ENCODE data around the gene EME1.
"Not testable (repeated sequence)": the region's sequence is repeated elsewhere in the genome, so short reads cannot be mapped to it uniquely, and the experiment has no call there.

EME1 gene

GRCh38 chr17:50407921-50408320 lies 34.9 kb downstream of the EME1 start (continued):
- TF ChIP-seq, protein P1, sequence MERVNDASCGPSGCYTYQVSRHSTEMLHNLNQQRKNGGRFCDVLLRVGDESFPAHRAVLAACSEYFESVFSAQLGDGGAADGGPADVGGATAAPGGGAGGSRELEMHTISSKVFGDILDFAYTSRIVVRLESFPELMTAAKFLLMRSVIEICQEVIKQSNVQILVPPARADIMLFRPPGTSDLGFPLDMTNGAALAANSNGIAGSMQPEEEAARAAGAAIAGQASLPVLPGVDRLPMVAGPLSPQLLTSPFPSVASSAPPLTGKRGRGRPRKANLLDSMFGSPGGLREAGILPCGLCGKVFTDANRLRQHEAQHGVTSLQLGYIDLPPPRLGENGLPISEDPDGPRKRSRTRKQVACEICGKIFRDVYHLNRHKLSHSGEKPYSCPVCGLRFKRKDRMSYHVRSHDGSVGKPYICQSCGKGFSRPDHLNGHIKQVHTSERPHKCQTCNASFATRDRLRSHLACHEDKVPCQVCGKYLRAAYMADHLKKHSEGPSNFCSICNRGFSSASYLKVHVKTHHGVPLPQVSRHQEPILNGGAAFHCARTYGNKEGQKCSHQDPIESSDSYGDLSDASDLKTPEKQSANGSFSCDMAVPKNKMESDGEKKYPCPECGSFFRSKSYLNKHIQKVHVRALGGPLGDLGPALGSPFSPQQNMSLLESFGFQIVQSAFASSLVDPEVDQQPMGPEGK (CRISPR knock-in tag; IDR thresholded peaks at IDR 0.05; ENCODE audit: borderline replicate concordance): no peak
- TF ChIP-seq ESRRG (CRISPR knock-in tag; IDR thresholded peaks at IDR 0.05) (no peak), ARNTL (CRISPR knock-in tag; IDR thresholded peaks at IDR 0.05; ENCODE audit: borderline replicate concordance, low read depth) (no peak)

- TF ChIP-seq ZFP3 (CRISPR knock-in tag; IDR thresholded peaks at IDR 0.05) (no peak), ISL1 (CRISPR knock-in tag; IDR thresholded peaks at IDR 0.05) (no peak), OSR1 (CRISPR knock-in tag; IDR thresholded peaks at IDR 0.05) (no peak), ZFP30 (CRISPR knock-in tag; IDR thresholded peaks at IDR 0.05) (no peak), POU6F1 (CRISPR knock-in tag; IDR thresholded peaks at IDR 0.05; ENCODE audit: borderline replicate concordance, low read depth) (no peak), ZC3H10 (CRISPR knock-in tag; IDR thresholded peaks at IDR 0.05) (no peak), GLIS3 (CRISPR knock-in tag; IDR thresholded peaks at IDR 0.05) (no peak), ZNF565 (CRISPR knock-in tag; conservative IDR thresholded peaks at IDR 0.05; ENCODE audit: low read depth) (no peak)
- TF ChIP-seq, protein P2, sequence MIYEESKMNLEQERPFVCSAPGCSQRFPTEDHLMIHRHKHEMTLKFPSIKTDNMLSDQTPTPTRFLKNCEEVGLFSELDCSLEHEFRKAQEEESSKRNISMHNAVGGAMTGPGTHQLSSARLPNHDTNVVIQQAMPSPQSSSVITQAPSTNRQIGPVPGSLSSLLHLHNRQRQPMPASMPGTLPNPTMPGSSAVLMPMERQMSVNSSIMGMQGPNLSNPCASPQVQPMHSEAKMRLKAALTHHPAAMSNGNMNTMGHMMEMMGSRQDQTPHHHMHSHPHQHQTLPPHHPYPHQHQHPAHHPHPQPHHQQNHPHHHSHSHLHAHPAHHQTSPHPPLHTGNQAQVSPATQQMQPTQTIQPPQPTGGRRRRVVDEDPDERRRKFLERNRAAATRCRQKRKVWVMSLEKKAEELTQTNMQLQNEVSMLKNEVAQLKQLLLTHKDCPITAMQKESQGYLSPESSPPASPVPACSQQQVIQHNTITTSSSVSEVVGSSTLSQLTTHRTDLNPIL (CRISPR knock-in tag; IDR thresholded peaks at IDR 0.05; ENCODE audit: low read depth): no peak
- ATAC-seq: no peak
Observed at GRCh38 chr17:50412188-50412732, 39.2 kb downstream of the EME1 start.

- TF ChIP-seq ISL1 (CRISPR knock-in tag; IDR thresholded peaks at IDR 0.05) (no peak), TCF4 (CRISPR knock-in tag; IDR thresholded peaks at IDR 0.05; ENCODE audit: borderline replicate concordance) (no peak), ZNF8 (CRISPR knock-in tag; IDR thresholded peaks at IDR 0.05) (no peak), ZC3H10 (CRISPR knock-in tag; IDR thresholded peaks at IDR 0.05) (no peak), ESRRG (CRISPR knock-in tag; IDR thresholded peaks at IDR 0.05) (no peak), PPARA (CRISPR knock-in tag; IDR thresholded peaks at IDR 0.05; ENCODE audit: borderline replicate concordance) (no peak), ZFP30 (CRISPR knock-in tag; IDR thresholded peaks at IDR 0.05) (no peak), TOX (CRISPR knock-in tag; IDR thresholded peaks at IDR 0.05; ENCODE audit: borderline replicate concordance) (no peak), BACH2 (CRISPR knock-in tag; IDR thresholded peaks at IDR 0.05; ENCODE audit: borderline replicate concordance) (no peak), GLIS3 (CRISPR knock-in tag; IDR thresholded peaks at IDR 0.05) (no peak)
- TF ChIP-seq, protein P3, sequence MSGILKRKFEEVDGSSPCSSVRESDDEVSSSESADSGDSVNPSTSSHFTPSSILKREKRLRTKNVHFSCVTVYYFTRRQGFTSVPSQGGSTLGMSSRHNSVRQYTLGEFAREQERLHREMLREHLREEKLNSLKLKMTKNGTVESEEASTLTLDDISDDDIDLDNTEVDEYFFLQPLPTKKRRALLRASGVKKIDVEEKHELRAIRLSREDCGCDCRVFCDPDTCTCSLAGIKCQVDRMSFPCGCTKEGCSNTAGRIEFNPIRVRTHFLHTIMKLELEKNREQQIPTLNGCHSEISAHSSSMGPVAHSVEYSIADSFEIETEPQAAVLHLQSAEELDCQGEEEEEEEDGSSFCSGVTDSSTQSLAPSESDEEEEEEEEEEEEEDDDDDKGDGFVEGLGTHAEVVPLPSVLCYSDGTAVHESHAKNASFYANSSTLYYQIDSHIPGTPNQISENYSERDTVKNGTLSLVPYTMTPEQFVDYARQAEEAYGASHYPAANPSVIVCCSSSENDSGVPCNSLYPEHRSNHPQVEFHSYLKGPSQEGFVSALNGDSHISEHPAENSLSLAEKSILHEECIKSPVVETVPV (CRISPR knock-in tag; IDR thresholded peaks at IDR 0.05): no peak
- TF ChIP-seq, protein P4, sequence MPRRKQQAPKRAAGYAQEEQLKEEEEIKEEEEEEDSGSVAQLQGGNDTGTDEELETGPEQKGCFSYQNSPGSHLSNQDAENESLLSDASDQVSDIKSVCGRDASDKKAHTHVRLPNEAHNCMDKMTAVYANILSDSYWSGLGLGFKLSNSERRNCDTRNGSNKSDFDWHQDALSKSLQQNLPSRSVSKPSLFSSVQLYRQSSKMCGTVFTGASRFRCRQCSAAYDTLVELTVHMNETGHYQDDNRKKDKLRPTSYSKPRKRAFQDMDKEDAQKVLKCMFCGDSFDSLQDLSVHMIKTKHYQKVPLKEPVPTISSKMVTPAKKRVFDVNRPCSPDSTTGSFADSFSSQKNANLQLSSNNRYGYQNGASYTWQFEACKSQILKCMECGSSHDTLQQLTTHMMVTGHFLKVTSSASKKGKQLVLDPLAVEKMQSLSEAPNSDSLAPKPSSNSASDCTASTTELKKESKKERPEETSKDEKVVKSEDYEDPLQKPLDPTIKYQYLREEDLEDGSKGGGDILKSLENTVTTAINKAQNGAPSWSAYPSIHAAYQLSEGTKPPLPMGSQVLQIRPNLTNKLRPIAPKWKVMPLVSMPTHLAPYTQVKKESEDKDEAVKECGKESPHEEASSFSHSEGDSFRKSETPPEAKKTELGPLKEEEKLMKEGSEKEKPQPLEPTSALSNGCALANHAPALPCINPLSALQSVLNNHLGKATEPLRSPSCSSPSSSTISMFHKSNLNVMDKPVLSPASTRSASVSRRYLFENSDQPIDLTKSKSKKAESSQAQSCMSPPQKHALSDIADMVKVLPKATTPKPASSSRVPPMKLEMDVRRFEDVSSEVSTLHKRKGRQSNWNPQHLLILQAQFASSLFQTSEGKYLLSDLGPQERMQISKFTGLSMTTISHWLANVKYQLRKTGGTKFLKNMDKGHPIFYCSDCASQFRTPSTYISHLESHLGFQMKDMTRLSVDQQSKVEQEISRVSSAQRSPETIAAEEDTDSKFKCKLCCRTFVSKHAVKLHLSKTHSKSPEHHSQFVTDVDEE (CRISPR knock-in tag; IDR thresholded peaks at IDR 0.05): no peak
- ATAC-seq: no peak
Observed at GRCh38 chr17:50414808-50415207, 41.8 kb downstream of the EME1 start.

DNA sequence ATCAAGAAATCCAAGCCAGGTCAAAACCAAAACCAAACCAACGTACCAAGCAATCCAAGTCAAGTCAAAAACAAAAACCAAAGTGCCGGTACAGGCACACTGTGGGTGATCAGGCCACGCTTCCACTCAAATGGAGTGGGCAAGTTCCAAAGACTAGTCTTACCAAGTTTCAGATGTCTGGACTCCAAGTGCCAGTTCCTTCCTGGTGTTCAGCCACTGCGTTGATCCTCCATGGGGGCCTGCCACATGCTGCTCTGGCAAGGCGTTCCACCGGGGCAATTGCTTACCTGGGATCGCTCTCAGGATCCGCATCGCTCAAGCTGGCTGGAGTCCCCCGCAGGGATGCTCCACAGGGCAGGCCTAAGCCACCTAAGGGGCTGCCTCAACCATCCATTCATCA lies 46.5 kb downstream of the EME1 start:
- not testable (repeated sequence) for ATAC-seq
